Astrocyte (in vitro differentiated cells and primary cell): Measurements from ENCODE around the gene ZNF124. TPM values are rescaled to one million over a fixed set of nuclear protein-coding genes. Genes with fewer than 3 reads are reported as not detected.
A peak's percentile ranks its signal among the peaks of the same experiment; 100 is the strongest.

Source experiments
- DNase-seq: peaks from one replicate; pipeline ENCODE4 v3.0.0-alpha.2; 2010; ENCODE audit warnings: low read depth
- FAIRE-seq: peaks from 2 replicates; lab custom pipeline; 2011; peaks lifted over from hg19 to GRCh38; lab: Jason Lieb, UNC
- H2AFZ ChIP-seq: 2 replicates; pipeline ENCODE4 v1.6.0; 2012; ENCODE audit warnings: low read depth, low read length, inconsistent platforms
- H3K27ac ChIP-seq: 2 replicates; pipeline ENCODE4 v1.5.1; 2011; ENCODE audit warnings: low read depth, low read length, inconsistent platforms
- H3K27me3 ChIP-seq: 2 replicates; pipeline ENCODE4 v1.6.0; 2011; ENCODE audit warnings: low read length, inconsistent platforms; ENCODE audit not compliant: insufficient read depth
- H3K36me3 ChIP-seq: 2 replicates; pipeline ENCODE4 v1.5.1; 2011; ENCODE audit warnings: low read length, inconsistent platforms; ENCODE audit not compliant: insufficient read depth
- H3K4me1 ChIP-seq: 2 replicates; pipeline ENCODE4 v1.5.1; 2011; ENCODE audit warnings: low read length, inconsistent platforms; ENCODE audit not compliant: insufficient read depth
- H3K4me2 ChIP-seq: 2 replicates; pipeline ENCODE4 v1.6.0; 2012; ENCODE audit warnings: low read length, inconsistent platforms
- H3K4me3 ChIP-seq: 2 replicates; pipeline ENCODE4 v1.5.1; 2011; ENCODE audit warnings: low read depth, mild to moderate bottlenecking, low read length, inconsistent platforms; ENCODE audit not compliant: insufficient read depth
- H3K79me2 ChIP-seq: 2 replicates; pipeline ENCODE4 v1.6.0; 2012; ENCODE audit warnings: mild to moderate bottlenecking, low read length, inconsistent platforms; ENCODE audit not compliant: insufficient read depth
- H3K9ac ChIP-seq: 2 replicates; pipeline ENCODE4 v1.6.0; 2012; ENCODE audit warnings: mild to moderate bottlenecking, low read length, inconsistent platforms
- H3K9me3 ChIP-seq: 2 replicates; pipeline ENCODE4 v1.5.1; 2012; ENCODE audit warnings: low read depth, mild to moderate bottlenecking, low read length, inconsistent platforms; ENCODE audit not compliant: insufficient read depth
- H4K20me1 ChIP-seq: 2 replicates; pipeline ENCODE4 v1.6.0; 2012; ENCODE audit warnings: low read length, inconsistent platforms; ENCODE audit not compliant: insufficient read depth
- H3K27ac Mint-ChIP-seq: one replicate; pipeline ENCODE4 v1.8.0; 2021; ENCODE audit warnings: mild to moderate bottlenecking, mixed read lengths; ENCODE audit not compliant: unreplicated experiment
- H3K27me3 Mint-ChIP-seq: one replicate; pipeline ENCODE4 v1.8.0; 2021; ENCODE audit warnings: low read depth, mixed read lengths; ENCODE audit not compliant: unreplicated experiment
- H3K36me3 Mint-ChIP-seq: one replicate; pipeline ENCODE4 v1.8.0; 2021; ENCODE audit warnings: low read depth, mixed read lengths; ENCODE audit not compliant: unreplicated experiment
- H3K4me1 Mint-ChIP-seq: one replicate; pipeline ENCODE4 v1.8.0; 2021; ENCODE audit warnings: low read depth, mixed read lengths; ENCODE audit not compliant: unreplicated experiment
- H3K4me3 Mint-ChIP-seq: one replicate; pipeline ENCODE4 v1.8.0; 2021; ENCODE audit warnings: mild to moderate bottlenecking, moderate library complexity, mixed read lengths; ENCODE audit not compliant: unreplicated experiment
- H3K9me3 Mint-ChIP-seq: one replicate; pipeline ENCODE4 v1.8.0; 2021; ENCODE audit warnings: mild to moderate bottlenecking, mixed read lengths; ENCODE audit not compliant: unreplicated experiment
- EZH2 ChIP-seq: IDR thresholded peaks from 2 replicates; pipeline ENCODE4 v1.6.1; 2012; ENCODE audit warnings: mild to moderate bottlenecking, low read length, inconsistent platforms; ENCODE audit not compliant: insufficient read depth
- total RNA-seq: library from RNA; stranded (reverse); gene quantifications from 2 replicates; pipeline ENCODE4 v1.2.1, GENCODE V29; 2021
- TF ChIP-seq, protein P1 (sequence below): IDR thresholded peaks from 2 replicates; pipeline ENCODE4 v1.5.1; 2011; ENCODE audit warnings: low read depth, mild to moderate bottlenecking, inconsistent platforms, low read length, moderate library complexity; ENCODE audit not compliant: insufficient read depth

Gene ZNF124
- total RNA-seq, 1 donor from 2014 or later, result 36.5 TPM

DNA sequence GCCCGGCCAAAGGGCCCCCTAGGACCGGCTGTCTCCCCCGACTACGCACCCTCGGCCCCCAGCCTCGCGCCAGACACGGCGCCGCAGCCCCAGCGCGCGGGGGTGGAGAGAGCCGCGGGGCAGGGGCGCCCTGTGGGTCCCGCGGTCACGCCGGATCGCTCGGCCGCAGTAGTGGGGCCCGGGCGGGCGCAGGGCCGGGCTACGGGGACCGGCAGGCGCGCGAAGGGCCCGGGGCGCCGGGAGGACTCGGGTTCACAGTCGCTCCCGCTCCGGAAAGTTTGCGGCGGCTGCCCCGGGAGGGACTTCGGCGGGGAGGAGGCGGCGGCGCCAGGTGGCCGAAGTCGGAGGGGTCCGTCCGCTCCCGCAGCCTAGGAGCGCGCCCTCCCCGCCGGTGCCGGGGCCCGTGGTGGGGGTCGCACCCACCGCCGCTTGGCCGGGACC, 60.5 kb downstream of the ZNF124 start:
- Histone ChIP-seq H3K27me3 (no peaks in the 10 kb centered on the region), H2AFZ (peak overlapping the region; percentile 96), H3K4me1 (peaks cover 8% of the 10 kb centered on the region), H3K4me2 (peak overlapping the region; percentile 92), H4K20me1 (no peaks in the 10 kb centered on the region), H3K4me3 (peak overlapping the region; percentile 58), H3K79me2 (no peaks in the 10 kb centered on the region), H3K36me3 (no peaks in the 10 kb centered on the region), H3K9ac (peak overlapping the region; percentile 71), H3K9me3 (no peaks in the 10 kb centered on the region), H3K27ac (peak overlapping the region; percentile 12)
- H3K9me3 Mint-ChIP-seq, result peaks cover 14% of the 10 kb centered on the region
- peaks cover 7% of the 10 kb centered on the region for H3K4me1 Mint-ChIP-seq
- FAIRE-seq (no peak), DNase-seq (no peak)
- peaks cover 3% of the 10 kb centered on the region for H3K27me3 Mint-ChIP-seq
- H3K27ac Mint-ChIP-seq, result no peak overlapping the region
- peaks cover 8% of the 10 kb centered on the region for H3K36me3 Mint-ChIP-seq
- no peak for TF ChIP-seq EZH2
- TF ChIP-seq, protein P1, sequence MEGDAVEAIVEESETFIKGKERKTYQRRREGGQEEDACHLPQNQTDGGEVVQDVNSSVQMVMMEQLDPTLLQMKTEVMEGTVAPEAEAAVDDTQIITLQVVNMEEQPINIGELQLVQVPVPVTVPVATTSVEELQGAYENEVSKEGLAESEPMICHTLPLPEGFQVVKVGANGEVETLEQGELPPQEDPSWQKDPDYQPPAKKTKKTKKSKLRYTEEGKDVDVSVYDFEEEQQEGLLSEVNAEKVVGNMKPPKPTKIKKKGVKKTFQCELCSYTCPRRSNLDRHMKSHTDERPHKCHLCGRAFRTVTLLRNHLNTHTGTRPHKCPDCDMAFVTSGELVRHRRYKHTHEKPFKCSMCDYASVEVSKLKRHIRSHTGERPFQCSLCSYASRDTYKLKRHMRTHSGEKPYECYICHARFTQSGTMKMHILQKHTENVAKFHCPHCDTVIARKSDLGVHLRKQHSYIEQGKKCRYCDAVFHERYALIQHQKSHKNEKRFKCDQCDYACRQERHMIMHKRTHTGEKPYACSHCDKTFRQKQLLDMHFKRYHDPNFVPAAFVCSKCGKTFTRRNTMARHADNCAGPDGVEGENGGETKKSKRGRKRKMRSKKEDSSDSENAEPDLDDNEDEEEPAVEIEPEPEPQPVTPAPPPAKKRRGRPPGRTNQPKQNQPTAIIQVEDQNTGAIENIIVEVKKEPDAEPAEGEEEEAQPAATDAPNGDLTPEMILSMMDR, result no peak
- H3K4me3 Mint-ChIP-seq, result peak overlapping the region; percentile 85

DNA sequence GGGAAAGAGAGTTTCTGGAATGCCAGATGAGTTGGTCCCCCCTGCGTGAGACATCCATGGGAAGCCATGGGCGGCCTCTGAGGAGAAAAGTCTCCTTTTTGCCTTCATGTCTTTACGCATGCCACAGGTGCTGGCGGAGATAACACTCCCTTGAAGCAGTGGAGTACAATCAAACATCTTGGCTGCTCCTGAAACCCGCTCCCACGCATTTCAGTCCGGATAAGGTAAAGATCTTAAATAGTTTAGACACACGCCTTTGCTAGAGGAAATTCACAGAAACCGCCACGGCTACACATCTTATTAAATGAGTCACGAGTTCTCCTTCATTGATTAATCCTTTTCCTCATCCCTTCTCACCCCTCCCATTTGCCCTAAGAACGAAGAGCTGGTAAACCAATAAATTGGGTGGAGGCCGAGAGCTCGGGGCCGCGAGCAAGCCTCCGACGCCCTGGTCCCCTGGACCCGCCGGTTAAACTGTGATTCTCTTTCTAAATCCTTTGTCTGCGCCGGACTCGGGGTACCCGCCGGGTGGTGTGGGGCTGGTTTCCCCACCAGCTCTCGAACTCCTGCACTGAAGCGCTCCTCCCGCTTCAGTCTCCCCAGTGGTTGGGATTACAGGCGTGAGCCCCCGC, 61.1 kb downstream of the ZNF124 start:
- H3K27me3 Mint-ChIP-seq, result peaks cover 3% of the 10 kb centered on the region
- peak overlapping the region; percentile 12 for H3K27ac ChIP-seq
- H3K79me2 ChIP-seq, result no peaks in the 10 kb centered on the region
- no peaks in the 10 kb centered on the region for H3K36me3 ChIP-seq
- peaks cover 14% of the 10 kb centered on the region for H3K9me3 Mint-ChIP-seq
- DNase-seq (peak; percentile 42), FAIRE-seq (no peak)
- no peaks in the 10 kb centered on the region for H3K27me3 ChIP-seq
- peak overlapping the region; percentile 85 for H3K4me3 Mint-ChIP-seq
- H3K4me1 ChIP-seq, result peaks cover 8% of the 10 kb centered on the region
- peak overlapping the region; percentile 71 for H3K9ac ChIP-seq
- H4K20me1 ChIP-seq, result no peaks in the 10 kb centered on the region
- H3K9me3 ChIP-seq, result no peaks in the 10 kb centered on the region
- H3K4me1 Mint-ChIP-seq, result peaks cover 7% of the 10 kb centered on the region
- peak overlapping the region; percentile 58 for H3K4me3 ChIP-seq
- H3K36me3 Mint-ChIP-seq, result peaks cover 8% of the 10 kb centered on the region
- peak overlapping the region; percentile 92 for H3K4me2 ChIP-seq
- peak overlapping the region; percentile 50 for H3K27ac Mint-ChIP-seq
- TF ChIP-seq, protein P1, result no peak
- TF ChIP-seq EZH2, result no peak
- H2AFZ ChIP-seq, result peak overlapping the region; percentile 96

DNA sequence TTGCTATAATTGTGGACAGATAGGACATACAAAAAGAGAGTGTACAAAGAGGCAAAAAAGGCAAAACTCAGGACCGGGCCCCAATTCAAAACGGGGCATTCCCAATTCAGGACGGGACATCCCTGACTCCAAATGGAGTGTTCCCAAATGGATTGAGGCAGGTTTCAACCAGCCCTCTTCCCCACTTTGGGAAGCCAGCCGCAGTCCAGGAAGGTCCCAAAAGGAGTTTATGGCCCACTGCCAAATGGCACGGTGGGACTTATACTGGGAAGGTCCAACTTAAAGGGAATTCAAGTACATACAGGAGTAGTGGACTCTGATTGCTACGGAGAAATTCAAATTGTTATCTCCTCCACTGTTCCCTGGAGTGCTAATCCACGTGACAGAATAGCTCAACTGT, 64.1 kb downstream of the ZNF124 start:
- H3K27me3 Mint-ChIP-seq, result no peaks in the 10 kb centered on the region
- Histone ChIP-seq H2AFZ (no peak overlapping the region), H3K4me1 (peaks cover 8% of the 10 kb centered on the region), H3K79me2 (peaks cover 15% of the 10 kb centered on the region), H4K20me1 (peaks cover 5% of the 10 kb centered on the region), H3K36me3 (no peaks in the 10 kb centered on the region), H3K4me3 (no peak overlapping the region), H3K4me2 (no peak overlapping the region), H3K27ac (no peak overlapping the region), H3K27me3 (no peaks in the 10 kb centered on the region), H3K9me3 (no peaks in the 10 kb centered on the region), H3K9ac (no peak overlapping the region)
- FAIRE-seq, result no peak
- no peak overlapping the region for H3K4me3 Mint-ChIP-seq
- TF ChIP-seq EZH2, result no peak
- TF ChIP-seq, protein P1, result no peak
- DNase-seq, result no peak
- H3K36me3 Mint-ChIP-seq, result peaks cover 15% of the 10 kb centered on the region
- H3K9me3 Mint-ChIP-seq, result peaks cover 14% of the 10 kb centered on the region
- peaks cover 3% of the 10 kb centered on the region for H3K4me1 Mint-ChIP-seq
- H3K27ac Mint-ChIP-seq, result no peak overlapping the region
